Kasumi-1 (cell line): ENCODE results near the gene GTF3A.

Experiments used
- DNase-seq, 2 experiments: peaks; one replicate each; lab custom pipeline; 2025; lab: John Stamatoyannopoulos, UW

The GTF3A gene

DNA sequence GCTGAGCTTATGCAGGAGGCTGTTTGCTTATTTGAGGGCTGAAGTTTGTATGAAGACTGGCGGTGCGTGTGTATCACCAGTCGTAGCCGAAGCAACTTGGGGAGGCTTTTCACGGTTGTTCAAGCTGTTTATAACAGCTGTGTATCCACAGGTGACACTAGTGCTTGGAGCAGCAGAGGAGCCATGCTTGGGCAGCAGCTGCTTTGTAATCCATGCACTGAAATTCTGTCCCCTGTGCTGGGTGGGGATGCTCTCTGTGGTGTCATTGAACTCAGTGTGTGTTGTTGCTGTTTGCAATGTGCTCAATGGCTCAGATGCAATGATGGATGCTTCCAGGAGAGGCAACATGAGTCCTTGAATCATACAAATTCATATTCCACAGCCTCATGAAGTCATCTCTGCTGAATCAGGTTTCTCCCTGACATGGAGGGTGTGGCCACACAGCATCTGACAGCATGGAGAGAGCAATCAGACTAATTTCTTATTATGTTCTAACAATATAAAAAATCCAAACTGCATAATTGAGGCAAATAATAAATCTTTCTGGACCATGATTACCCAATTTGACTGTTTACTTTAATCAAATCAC, 18.8 kb upstream of the GTF3A start:
- DNase-seq: no peak

DNA sequence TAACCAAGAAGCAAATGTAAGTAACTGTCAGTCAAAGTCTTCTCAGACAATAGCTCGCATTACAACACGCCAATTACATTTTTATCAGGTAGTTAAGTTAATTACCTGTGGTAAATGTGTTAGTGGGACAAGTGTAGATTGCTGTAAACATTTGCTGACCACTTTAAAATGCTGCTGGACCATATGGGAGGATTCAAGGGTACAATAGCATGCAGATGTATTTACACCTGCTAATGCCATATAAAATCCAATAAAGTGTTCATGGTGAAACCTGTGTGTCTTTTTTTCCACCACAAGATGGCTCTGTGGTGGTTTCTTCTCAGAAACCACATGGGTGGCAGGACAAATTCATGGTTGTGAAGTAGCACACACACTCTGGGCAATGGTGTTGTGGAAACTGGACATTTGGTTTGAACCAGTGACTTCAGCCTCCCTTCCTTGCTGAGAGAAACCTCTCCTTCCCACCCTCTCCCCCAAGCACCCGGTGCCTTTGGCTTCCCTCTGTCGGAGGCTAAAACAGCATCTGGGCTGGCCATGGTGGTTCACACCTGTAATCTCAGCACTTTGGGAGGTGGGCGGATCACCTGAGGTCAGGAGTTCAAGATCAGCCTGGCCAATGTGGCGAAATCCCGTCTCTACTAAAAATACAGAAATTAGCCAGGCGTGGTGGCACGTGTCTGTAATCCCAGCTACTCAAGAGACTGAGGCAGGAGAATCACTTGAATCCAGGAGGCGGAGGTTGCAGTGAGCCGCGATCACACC, 18.1 kb upstream of the GTF3A start:
- DNase-seq: peak; percentile 9 to 24

DNA sequence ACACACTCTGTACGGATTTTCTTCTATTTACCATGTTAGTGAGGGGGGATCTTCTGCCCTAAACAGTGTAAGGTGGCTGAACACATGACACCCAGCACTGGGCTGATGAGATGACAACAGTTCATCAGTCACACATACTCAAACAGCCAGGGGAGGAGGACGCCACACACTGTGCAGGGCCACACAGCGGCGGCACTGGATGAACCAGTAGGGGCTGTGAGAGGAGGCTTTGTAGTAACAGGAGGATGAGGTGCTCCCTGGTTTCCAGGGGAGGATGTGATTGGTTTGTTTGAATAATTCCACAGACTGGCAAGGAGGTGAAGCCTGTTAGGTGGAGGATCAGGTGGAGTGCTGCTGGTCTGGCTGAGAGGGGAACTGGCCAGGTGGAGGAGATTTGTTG, 16.3 kb upstream of the GTF3A start:
- DNase-seq: no peak

GRCh38 chr13:27409013-27409412, 15.4 kb upstream of the GTF3A start:
- DNase-seq: no peak

GRCh38 chr13:27411341-27411740, 13.1 kb upstream of the GTF3A start:
- DNase-seq: no peak

GRCh38 chr13:27415116-27415515, 9.3 kb upstream of the GTF3A start:
- DNase-seq: no peak

DNA sequence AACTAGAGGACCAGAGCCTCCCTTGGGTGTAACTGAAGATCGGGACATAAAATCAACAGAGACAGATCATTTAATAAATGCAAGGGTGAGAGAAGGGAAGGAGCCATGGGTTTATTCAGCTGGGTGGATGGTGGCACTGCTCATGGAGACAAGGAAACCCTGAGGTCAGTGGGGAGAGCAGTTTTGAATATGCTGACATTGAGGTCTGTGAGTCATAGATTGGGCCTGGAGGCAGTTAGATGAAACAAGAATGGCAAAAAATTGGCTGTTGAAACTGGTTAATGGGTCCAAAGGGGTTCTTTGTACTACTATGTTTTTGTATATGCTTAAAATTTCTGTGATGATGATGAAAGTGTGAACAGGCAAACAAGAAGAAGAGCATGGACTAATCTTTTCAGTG, 5.1 kb upstream of the GTF3A start:
- no peak for DNase-seq

DNA sequence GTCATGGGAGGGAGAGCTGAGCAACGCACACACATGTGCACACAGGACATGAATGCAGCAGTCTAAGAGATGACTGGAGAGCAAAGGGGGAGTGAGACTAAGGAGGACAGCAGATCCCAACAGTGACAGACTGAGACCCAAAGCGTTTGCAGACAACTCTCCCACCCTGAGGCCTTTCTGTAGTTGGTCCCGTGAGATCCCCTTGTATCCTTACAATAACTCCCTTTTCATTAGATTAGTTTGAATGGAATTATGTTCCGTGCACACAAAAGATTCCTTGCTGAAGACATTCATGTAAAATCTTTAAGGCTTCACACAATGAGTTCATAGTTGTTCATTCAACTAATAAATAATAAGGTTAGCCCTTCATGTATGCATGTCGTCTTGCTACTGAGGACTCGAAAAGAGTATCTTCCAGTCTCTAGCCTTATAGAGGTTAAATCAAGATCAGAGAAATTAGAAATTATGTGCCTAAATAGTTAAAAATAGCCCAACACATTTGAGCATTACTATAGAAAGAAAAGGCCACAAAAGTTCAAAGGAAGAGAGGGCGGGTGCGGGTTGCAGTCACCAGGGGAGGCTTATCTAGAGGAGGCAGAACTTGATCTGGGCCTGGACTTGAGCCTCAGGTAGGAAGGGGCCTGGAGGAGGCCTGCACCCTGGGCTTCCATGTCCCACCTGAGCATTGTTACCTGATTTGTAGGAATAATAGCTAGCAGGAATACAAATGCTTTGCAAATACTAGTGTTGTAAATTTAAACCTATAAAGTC, 3.1 kb upstream of the GTF3A start:
- no peak for DNase-seq

GRCh38 chr13:27423333-27423732, 1.1 kb upstream of the GTF3A start:
- no peak for DNase-seq

DNA sequence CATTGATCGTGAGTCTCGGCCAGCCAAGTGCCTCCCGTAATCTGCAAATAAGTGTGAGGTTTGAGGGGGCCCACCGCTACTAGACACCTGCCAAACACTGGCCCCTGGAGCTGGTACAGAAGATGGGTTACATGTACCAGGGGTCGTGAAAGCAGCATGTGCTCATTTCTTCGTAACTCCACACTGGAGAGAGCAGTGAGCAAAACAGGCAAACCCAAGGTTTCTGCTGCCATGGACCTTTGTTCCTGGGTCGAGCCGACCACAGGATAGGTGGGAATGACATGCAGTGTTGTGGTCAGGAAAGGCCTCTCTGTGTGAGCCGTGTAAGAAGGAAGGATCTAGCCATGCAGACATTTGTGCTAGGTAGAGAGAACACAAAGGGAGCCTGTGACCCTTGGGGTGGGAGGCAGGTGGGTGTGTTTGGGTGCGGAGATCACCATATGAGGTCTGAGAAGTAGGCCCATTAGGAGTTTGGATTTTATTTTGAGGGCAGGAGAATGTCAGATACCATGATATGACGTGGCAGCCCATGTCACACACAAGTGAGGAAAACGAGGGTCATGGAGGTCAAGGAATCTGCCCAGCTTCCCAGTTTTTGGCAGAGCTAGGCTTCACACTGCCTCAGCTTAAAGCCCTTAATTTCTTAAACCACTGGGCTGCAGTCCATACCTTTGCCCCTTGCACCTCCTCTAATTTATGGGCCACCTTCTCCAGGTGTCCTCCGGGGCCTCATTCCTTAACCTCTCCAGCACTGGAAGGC, 919 bp downstream of the GTF3A start:
- DNase-seq: no peak

DNA sequence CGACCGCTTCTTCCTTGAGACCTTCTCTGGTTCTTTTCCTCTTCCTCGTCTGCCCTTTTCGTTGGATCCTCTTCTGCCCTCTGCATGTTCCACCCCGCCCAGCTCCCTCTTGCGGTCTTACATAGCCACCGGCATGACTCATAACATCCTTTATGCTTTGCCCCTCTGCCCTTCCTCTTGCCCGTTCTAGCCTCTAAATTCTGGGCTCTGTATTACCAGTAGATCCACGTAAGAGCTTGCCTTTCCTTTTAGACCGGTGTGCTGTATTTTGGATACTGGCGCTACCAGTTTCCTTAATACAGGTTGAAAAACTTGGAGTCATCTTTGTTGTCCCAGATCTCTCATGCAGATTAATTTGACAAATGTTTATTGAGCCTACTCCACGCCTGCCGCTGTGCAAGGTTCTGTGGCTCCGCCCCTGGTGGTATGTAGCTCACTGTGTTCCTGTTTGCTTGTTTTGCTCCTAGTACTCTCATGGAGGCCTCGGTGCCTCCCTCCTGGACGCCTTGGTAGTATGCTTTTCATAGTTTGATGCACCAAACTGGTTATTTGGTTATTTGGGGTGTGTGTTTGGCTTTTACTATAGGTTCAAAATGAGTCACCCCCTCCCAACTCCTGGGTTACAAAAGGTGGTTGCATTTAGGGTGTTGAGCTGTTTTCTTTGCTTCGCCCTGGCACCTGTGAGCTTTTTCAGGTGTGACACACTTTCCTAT, 1.7 kb downstream of the GTF3A start:
- peak; percentile 77 to 82 for DNase-seq

- no peak for DNase-seq
Measured at GRCh38 chr13:27427641-27428040, 3.2 kb downstream of the GTF3A start.

GRCh38 chr13:27428160-27428559, 3.7 kb downstream of the GTF3A start:
- no peak for DNase-seq

DNA sequence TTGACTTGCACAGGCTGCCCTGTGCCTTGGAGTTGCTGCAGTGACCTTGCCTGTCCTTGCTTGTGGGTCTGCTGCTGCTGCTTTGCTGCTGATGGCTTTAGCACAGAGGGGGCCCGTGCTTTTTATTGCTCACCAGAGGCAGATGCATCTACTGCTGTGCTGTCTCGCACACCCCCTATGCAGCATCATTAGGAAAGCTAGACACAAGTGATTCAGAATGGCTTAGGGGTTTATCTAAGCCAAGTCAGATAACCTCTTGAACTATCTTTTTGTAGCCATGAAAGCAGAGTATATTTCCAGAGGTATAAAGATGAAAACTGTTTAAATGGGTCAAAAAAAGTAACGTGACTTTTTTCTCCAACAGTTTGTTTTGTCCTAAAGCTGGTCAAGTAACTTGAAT, 7.8 kb downstream of the GTF3A start:
- DNase-seq: no peak

GRCh38 chr13:27432611-27433210, 8.3 kb downstream of the GTF3A start:
- DNase-seq: no peak

- DNase-seq: no peak
Measured at GRCh38 chr13:27437126-27437525, 12.7 kb downstream of the GTF3A start.

- no peak for DNase-seq
Measured at GRCh38 chr13:27440408-27440807, 16.0 kb downstream of the GTF3A start.

- no peak for DNase-seq
Measured at GRCh38 chr13:27442071-27442647, 17.7 kb downstream of the GTF3A start.

- DNase-seq: no peak
Measured at GRCh38 chr13:27442797-27443196, 18.4 kb downstream of the GTF3A start.

GRCh38 chr13:27446986-27447583, 22.7 kb downstream of the GTF3A start:
- no peak for DNase-seq

DNA sequence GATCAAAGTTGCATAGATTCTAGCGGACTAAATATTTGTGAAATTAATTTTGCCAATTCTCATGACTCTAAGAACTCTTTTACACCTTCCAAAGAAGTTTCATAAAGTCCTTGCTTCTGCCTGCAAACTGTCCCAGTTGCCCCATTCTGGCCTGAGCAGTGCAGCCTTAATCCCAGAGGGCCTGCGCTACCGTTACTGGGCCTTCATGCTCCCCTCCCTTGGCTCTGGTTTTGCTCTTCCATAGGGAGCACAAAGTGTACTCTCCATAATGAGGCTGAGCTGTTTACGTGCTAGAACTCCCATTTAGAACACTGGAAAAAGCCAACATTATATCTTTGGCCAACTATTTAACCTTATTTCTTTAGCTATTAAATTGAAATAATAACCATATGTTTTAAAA, 23.9 kb downstream of the GTF3A start:
- no peak for DNase-seq
